KMS-11 (cell line): ENCODE measurements around the gene DLD.
"Not testable (repeated sequence)": the region's sequence is repeated elsewhere in the genome, so short reads cannot be mapped to it uniquely, and the experiment has no call there.

Experiments
- H2AFZ ChIP-seq: fragments of 200-600 bp; sonication (generic); 2 replicates; pipeline ENCODE4 v1.6.1; 2016; ENCODE audit warnings: antibody characterized with exemption, mixed run types, low read depth
- H3K27ac ChIP-seq: fragments of 200-600 bp; sonication (generic); 2 replicates; pipeline ENCODE4 v1.6.1; 2016; ENCODE audit warnings: mild to moderate bottlenecking, mixed run types
- H3K27me3 ChIP-seq: fragments of 200-600 bp; sonication (generic); 2 replicates; pipeline ENCODE4 v1.6.1; 2017; ENCODE audit warnings: mild to moderate bottlenecking, low read depth, mixed run types, moderate library complexity; ENCODE audit not compliant: insufficient read depth
- H3K36me3 ChIP-seq: fragments of 200-600 bp; sonication (generic); 2 replicates; pipeline ENCODE4 v1.6.1; 2017; ENCODE audit warnings: mild to moderate bottlenecking, mixed run types; ENCODE audit not compliant: insufficient read depth
- H3K4me1 ChIP-seq: fragments of 200-600 bp; sonication (generic); 2 replicates; pipeline ENCODE4 v1.6.1; 2016; ENCODE audit warnings: mild to moderate bottlenecking, low read depth, mixed run types; ENCODE audit not compliant: poor library complexity, severe bottlenecking
- H3K4me2 ChIP-seq: fragments of 200-600 bp; sonication (generic); 2 replicates; pipeline ENCODE4 v1.7.0; 2016; ENCODE audit warnings: mild to moderate bottlenecking, mixed run types
- H3K4me3 ChIP-seq: fragments of 200-600 bp; sonication (generic); IDR thresholded peaks from 2 replicates; pipeline ENCODE4 v1.6.1; 2017; ENCODE audit warnings: low read depth, low read length, mixed read lengths; ENCODE audit not compliant: insufficient read depth
- H3K79me2 ChIP-seq: fragments of 200-600 bp; sonication (generic); 2 replicates; pipeline ENCODE4 v1.6.1; 2016; ENCODE audit warnings: low read depth, mixed run types; ENCODE audit not compliant: insufficient read depth
- H3K9ac ChIP-seq: fragments of 200-600 bp; sonication (generic); 2 replicates; pipeline ENCODE4 v1.6.1; 2016; ENCODE audit warnings: mild to moderate bottlenecking, mixed run types
- H4K20me1 ChIP-seq: fragments of 200-600 bp; sonication (generic); 2 replicates; pipeline ENCODE4 v1.6.1; 2016; ENCODE audit warnings: mild to moderate bottlenecking, mixed run types; ENCODE audit not compliant: insufficient read depth
- TF ChIP-seq, protein P1 (sequence below): fragments of 200-600 bp; sonication (generic); conservative IDR thresholded peaks from 2 replicates; pipeline ENCODE4 v1.6.1; 2017; ENCODE audit warnings: low read depth, mild to moderate bottlenecking, antibody characterized with exemption, low read length, moderate library complexity, mixed read lengths

Gene DLD

DNA sequence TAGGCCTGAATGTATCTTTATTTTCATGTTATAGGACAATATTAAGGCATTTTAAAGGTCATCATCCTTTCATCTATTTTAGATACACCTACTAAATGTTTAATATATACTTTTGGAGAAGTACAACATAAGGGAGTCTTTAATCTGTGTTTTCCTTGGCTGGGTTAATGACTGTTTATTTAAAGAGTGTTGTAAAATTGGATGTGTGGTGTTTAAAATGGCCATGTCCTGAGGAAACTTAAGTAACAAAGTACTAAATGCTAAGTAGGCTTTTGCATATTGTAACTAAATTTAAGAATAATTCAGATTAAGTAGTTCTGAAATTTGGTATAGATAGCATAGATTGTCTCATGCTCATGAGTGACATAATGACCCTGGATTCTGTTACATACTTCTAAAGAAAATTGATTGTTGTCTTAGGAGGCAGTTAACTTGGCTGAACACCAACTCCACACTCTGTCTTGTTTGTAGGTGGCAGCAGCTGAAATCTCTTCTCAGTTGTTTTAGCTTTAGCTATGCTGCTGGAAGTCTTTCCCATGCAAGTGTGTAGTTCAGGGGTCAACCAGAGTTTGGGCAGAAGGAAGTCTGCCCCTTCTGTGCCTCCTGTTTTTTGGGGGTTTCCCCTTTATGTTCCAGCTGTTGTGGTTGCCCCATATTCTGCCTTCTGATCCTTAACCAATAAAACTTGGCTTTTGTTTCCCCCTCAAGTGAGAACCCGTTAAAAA, 29.2 kb downstream of the DLD start:
- Histone ChIP-seq H2AFZ (no peak overlapping the region), H3K4me2 (peak overlapping the region; percentile 2; the same call in 1 of the 2 replicates), H3K36me3 (peaks cover 3% of the 10 kb centered on the region; the same call in 1 of the 2 replicates), H4K20me1 (no peaks in the 10 kb centered on the region), H3K27ac (no peak overlapping the region), H3K79me2 (no peaks in the 10 kb centered on the region), H3K9ac (no peak overlapping the region), H3K27me3 (no peaks in the 10 kb centered on the region), H3K4me1 (peaks cover 51% of the 10 kb centered on the region), H3K4me3 (no peak overlapping the region)
- TF ChIP-seq, protein P1, sequence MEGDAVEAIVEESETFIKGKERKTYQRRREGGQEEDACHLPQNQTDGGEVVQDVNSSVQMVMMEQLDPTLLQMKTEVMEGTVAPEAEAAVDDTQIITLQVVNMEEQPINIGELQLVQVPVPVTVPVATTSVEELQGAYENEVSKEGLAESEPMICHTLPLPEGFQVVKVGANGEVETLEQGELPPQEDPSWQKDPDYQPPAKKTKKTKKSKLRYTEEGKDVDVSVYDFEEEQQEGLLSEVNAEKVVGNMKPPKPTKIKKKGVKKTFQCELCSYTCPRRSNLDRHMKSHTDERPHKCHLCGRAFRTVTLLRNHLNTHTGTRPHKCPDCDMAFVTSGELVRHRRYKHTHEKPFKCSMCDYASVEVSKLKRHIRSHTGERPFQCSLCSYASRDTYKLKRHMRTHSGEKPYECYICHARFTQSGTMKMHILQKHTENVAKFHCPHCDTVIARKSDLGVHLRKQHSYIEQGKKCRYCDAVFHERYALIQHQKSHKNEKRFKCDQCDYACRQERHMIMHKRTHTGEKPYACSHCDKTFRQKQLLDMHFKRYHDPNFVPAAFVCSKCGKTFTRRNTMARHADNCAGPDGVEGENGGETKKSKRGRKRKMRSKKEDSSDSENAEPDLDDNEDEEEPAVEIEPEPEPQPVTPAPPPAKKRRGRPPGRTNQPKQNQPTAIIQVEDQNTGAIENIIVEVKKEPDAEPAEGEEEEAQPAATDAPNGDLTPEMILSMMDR: no peak

DNA sequence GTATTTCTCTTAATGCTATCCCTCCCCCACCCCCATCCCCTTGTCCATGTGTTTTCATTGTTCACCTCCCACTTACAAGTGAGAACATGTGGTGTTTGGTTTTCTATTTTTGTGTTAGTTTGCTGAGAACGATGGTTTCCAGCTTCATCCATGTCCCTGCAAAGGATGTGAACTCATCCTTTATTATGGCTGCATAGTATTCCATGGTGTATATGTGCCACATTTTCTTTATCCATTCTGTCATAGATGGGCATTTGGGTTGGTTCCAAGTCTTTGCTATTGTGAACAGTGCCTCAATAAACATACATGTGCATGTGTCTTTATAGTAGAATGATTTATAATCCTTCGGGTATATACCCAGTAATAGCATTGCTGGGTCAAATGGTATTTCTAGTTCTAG, 30.8 kb downstream of the DLD start:
- not testable (repeated sequence) for H3K36me3 ChIP-seq, H3K9ac ChIP-seq, H3K4me3 ChIP-seq, H3K27ac ChIP-seq, H3K79me2 ChIP-seq, H4K20me1 ChIP-seq, H3K4me2 ChIP-seq, H2AFZ ChIP-seq, H3K27me3 ChIP-seq
- H3K4me1 ChIP-seq: peaks cover 49% of the 10 kb centered on the region

DNA sequence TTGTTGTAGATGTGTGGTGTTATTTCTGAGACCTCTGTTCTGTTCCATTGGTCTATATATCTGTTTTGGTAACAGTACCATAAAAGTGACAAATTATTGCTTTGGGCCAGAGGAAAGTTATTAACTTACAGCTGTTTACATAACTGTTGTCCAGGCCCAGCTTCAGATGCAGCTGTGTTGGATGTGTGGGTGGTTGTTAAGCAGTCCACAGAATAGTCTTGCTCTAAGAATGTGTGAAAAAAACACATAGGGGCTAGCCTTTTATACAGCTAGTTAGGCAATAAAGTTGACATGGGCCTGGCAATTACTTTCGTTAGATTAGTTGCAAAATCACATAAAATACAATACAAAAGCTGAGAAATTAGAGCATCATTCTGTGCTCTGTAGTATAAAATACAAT, 31.9 kb downstream of the DLD start:
- no peak overlapping the region for H3K9ac ChIP-seq
- peaks cover 3% of the 10 kb centered on the region; the same call in 1 of the 2 replicates for H3K36me3 ChIP-seq
- H3K79me2 ChIP-seq: no peaks in the 10 kb centered on the region
- no peaks in the 10 kb centered on the region for H4K20me1 ChIP-seq
- H3K4me3 ChIP-seq: no peak overlapping the region
- H3K4me2 ChIP-seq: no peak overlapping the region
- H3K4me1 ChIP-seq: peaks cover 39% of the 10 kb centered on the region
- TF ChIP-seq, protein P1: no peak
- no peaks in the 10 kb centered on the region for H3K27me3 ChIP-seq
- H2AFZ ChIP-seq: no peak overlapping the region
- H3K27ac ChIP-seq: no peak overlapping the region

DNA sequence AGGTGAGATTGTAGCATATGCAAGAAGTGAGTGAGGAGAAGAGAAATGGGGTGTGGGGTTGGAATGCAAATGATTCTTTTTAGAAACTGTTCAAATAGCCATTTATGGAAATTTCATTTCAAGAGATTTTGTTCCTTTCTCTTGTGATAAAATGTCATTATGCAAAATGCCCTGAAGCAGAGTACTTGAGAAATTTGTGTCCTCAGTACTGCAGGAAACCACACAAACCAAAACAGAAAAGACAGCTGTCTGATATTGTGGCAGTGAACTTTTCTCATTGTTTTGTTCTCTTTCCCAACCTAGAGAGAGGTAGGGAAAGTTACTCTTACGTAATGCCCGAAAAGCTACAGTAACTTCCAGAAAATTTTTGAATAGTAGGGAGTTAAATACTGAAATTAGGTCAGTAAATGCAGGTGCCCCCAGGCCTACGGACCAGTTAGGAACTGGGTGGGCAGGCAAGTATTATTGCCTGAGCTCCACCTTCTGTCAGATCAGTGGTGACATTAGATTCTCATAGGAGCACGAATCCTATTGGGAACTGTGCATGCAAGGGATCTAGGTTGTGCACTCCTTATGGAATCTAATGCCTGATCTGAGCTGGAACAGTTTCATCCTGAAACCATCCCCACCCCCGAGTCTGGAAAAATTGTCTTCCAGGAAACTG, 34.0 kb downstream of the DLD start:
- TF ChIP-seq, protein P1: no peak
- Histone ChIP-seq H3K36me3 (no peaks in the 10 kb centered on the region), H4K20me1 (no peaks in the 10 kb centered on the region), H3K4me3 (no peak overlapping the region), H3K9ac (no peak overlapping the region), H2AFZ (no peak overlapping the region), H3K27me3 (no peaks in the 10 kb centered on the region), H3K4me1 (peaks cover 26% of the 10 kb centered on the region), H3K27ac (no peak overlapping the region), H3K79me2 (no peaks in the 10 kb centered on the region), H3K4me2 (peak overlapping the region; percentile 15; the same call in 1 of the 2 replicates)

DNA sequence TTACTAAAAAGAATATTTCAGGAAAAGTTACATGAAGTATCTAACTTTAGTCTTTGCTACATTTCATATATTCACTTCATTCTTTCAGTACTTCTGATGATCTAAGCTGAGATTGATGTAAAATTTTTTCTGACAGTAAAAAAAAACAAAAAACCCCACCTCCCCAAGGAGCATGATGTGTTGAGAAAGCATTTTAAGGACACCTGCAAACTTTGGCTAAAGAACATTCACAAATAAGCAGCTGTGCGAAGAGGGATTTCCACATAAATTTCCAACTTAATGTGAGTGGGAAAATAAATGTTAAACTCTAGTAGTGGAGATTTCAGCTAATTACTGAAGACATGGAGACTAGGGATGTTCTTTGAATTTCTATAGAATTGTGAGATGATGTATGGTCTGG, 35.5 kb downstream of the DLD start:
- Histone ChIP-seq H2AFZ (no peak overlapping the region), H3K9ac (no peak overlapping the region), H3K4me1 (peaks cover 14% of the 10 kb centered on the region), H3K27ac (no peak overlapping the region), H4K20me1 (no peaks in the 10 kb centered on the region), H3K79me2 (no peaks in the 10 kb centered on the region), H3K36me3 (no peaks in the 10 kb centered on the region), H3K4me2 (no peak overlapping the region), H3K27me3 (no peaks in the 10 kb centered on the region), H3K4me3 (no peak overlapping the region)
- TF ChIP-seq, protein P1: no peak
